PFSK-1 (cell line): ENCODE results near the gene TMEM109.

Source experiments
- POLR2AphosphoS5 ChIP-seq: IDR thresholded peaks from 2 replicates; pipeline ENCODE4 v1.6.1; 2012; ENCODE audit warnings: low read depth, mild to moderate bottlenecking, control low read depth, low read length, moderate library complexity
- TF ChIP-seq, protein P1 (sequence below), 2 experiments: IDR thresholded peaks; 2 replicates each; pipeline versions ENCODE4 v1.6.1 to v1.8.0; 2011 to 2012; ENCODE audit warnings: low read depth in 2 of 2, low read length in 2 of 2, control low read depth in 1 of 2, inconsistent platforms in 1 of 2, mild to moderate bottlenecking in 1 of 2, moderate library complexity in 1 of 2; ENCODE audit not compliant: insufficient read depth in 1 of 2

DNA sequence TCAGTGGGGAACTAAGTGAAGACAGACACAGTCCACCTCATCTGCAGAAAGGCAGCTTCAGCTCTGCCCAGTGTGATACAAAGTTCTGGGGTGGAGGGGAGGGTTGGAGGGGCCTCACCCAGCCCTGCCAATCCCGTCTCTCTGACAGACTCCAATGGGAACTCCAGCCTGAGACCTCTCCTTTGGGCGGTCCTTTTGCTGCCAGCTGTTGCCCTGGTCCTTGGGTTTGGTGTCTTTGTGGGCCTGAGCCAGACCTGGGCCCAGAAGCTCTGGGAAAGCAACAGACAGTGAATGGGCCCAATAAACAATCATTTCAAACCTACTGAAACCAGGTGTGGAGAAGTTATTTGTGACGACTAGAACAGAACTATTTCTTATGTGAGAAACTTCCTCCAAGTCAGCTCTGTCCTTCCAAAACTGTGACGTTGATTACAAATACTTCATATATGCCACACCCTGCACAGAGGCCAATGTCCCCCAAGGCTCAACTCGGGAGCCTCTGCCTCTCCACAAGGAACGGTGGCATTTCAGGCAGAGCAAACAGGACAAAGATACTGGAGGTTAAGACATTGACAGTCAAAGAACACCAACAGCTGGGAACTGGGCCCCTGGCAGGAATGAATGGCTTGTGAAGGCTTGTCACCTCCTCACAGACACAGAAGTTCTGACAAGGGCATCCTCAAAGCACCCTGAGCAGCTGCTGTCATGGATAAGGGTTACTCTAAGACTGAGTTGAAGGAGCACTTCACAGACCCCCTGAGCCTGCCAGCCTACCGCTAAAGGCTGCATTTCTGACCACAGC lies 38.4 kb upstream of the TMEM109 start:
- TF ChIP-seq POLR2AphosphoS5 = no peak
- TF ChIP-seq, protein P1, sequence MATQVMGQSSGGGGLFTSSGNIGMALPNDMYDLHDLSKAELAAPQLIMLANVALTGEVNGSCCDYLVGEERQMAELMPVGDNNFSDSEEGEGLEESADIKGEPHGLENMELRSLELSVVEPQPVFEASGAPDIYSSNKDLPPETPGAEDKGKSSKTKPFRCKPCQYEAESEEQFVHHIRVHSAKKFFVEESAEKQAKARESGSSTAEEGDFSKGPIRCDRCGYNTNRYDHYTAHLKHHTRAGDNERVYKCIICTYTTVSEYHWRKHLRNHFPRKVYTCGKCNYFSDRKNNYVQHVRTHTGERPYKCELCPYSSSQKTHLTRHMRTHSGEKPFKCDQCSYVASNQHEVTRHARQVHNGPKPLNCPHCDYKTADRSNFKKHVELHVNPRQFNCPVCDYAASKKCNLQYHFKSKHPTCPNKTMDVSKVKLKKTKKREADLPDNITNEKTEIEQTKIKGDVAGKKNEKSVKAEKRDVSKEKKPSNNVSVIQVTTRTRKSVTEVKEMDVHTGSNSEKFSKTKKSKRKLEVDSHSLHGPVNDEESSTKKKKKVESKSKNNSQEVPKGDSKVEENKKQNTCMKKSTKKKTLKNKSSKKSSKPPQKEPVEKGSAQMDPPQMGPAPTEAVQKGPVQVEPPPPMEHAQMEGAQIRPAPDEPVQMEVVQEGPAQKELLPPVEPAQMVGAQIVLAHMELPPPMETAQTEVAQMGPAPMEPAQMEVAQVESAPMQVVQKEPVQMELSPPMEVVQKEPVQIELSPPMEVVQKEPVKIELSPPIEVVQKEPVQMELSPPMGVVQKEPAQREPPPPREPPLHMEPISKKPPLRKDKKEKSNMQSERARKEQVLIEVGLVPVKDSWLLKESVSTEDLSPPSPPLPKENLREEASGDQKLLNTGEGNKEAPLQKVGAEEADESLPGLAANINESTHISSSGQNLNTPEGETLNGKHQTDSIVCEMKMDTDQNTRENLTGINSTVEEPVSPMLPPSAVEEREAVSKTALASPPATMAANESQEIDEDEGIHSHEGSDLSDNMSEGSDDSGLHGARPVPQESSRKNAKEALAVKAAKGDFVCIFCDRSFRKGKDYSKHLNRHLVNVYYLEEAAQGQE (IDR thresholded peaks at IDR 0.05; ENCODE audit: insufficient read depth in 1 of 2, low read depth in 2 of 2, low read length in 2 of 2) = no peak
